Central memory CD4-positive, alpha-beta T cell (primary cell): ENCODE results near the gene PSRC1.
"Not testable (repeated sequence)": the region's sequence is repeated elsewhere in the genome, so short reads cannot be mapped to it uniquely, and the experiment has no call there.

Source experiments
- DNase-seq: peaks from one replicate; pipeline ENCODE4 v3.0.0; 2022
- total RNA-seq, 3 experiments: gene quantifications; one replicate each; lab custom pipeline; 2026; lab: John Stamatoyannopoulos, UW

Gene PSRC1
- 0.07 to 0.54 (median 0.19) reads per million in 3 experiments for total RNA-seq

DNA sequence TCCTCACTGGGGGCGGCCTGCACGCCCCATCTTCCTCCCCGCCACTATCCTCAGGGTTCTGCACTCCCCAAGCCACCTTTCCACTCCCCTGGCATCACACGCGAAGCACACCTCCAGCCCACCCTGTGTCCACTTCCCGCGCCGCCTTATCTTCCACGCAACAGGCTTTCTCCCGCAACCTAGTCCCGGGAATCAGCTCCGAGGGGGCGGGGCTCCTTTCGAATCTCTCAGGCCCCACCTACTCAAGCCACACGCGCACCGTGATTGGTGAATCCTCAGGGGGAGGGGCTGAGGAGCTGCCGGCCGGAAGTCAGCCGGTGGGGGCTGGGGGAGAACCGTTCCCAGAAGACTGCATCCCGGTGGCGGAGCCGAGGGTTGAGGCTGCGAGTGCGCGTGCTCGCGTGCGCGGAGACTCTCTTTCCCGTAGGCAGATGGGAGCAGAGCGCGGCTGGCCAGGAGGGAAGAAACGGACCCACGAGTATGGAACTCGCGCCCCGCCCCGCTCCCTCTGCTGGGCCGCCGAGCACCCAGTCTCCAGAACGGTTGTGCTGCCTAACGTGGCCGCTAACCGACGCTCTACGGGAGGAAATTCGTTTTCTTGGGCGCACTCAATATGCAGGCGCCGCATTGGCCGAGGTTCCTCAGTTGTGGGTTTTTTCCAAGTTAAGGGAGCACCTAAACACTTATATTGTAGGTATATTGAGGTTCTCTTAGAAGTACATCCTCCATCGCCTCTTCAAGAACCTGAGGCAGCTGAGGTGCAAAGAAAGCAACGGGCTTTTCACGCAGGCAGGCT lies at the start of gene PSRC1:
Gene PSRC1 (minus strand): TSS at position 194 of the 796 bp plus-strand sequence.
- peak; percentile 84 for DNase-seq

DNA sequence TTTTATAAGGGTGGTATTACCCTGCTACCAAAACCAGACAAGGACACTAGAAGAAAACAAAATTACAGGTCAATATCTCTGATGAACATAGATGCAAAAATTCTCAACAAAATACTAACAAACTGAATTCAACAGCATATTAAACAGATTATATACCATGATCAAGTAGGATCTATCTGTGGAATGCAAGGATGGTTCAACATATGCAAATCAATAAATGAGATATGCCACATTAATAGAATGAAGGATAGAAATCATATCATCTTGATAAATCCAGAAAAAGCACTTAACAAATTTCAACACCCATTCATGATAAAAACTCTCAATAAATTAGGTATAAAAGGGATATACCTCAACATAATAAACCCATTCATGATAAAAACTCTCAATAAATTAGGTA lies 48.2 kb upstream of the PSRC1 start:
- DNase-seq, result no peak

DNA sequence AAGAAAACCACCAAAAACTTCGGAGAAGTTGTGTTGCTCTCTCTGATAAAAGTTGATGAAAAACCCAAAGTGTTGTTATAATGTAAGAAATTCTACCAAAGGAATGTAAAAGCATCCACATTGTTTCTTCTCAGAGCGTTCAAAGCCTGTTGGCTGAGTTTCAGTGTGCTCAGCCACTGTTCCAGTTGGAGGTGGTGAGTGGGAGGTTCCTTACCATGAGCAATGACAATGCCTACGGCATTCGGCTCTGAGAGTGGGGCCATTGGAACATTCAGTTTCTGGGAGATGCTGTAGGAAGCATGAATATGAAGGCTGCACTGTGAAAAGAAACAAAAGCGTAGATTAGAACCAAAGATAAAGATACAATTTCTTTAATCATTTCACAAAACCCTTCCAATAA lies 44.3 kb upstream of the PSRC1 start:
- no peak for DNase-seq

DNA sequence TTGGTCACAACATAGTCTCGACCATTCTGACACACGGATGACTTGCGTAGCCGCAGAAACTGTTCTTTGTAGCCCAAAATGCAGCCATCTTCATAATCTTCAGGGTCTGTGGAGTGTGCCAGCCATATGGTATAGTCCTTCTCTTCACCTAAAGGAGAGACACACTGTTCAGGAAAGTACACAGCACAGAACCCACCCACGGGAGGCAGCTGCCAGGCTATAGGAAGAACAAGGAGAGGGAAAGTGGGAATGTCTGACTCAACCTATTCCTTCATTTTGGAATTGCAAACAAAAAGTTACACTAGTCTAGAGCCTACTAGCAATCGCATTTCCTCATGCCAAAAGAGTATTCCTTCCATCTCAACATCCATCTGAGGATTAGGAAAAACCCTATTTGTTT lies 40.0 kb upstream of the PSRC1 start:
- DNase-seq, result no peak

DNA sequence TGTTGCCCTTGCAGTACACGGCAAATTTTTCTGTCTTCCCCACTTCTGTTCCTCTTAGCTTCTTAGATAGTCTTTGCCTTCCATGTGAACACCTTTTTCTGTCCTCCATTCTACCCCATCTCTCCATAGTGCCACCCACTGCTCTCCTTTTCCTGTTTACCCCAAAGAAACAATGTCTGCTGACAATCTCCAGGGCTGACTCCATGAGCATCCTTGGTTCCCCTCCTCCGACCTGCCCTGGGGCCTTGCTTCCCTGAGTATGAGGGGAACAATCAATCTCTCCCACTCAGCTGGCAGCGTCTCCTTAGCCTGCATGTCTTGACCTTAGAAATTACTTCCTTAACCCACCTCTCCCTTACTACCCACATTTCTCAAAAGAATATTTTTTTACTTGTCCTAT lies 36.2 kb upstream of the PSRC1 start:
- DNase-seq, result no peak

DNA sequence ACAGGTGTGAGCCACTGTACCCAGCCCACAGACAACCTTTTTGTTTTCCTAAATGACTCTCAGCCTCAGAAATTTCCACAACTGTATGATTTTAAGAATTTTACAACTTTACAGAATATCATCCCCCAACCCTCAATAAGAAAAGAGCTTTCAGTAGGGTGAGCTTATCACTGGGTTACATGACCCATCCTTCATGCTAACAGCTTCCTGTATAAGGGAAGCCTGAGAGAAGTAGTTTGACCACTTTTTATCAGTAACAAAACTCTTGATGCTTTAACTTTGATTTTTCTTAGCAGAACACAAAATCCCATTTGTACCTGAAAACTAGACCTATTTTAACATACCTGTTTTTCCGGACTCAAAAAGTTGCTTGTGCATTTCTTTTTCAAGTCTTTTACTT lies 33.6 kb upstream of the PSRC1 start:
- no peak for DNase-seq

DNA sequence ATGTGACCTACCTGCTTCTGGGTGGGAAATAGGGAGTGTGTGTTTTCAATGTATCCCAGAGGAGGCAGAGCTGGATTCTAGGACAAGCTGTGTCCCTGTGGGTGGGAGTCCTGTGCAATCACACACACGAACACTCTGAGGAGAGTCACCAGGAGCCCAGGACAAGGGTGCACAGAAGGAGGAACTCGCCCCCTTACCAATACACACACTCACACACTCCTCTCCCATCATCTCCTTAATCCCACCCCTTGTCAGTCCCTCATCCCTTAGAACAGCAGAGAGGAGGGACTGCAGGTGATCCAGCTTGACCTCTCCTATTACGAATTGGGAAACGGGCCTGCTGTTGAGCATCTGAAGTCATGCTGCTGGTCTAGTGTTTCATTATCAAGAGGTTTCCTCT lies 32.3 kb upstream of the PSRC1 start:
- DNase-seq, result no peak

DNA sequence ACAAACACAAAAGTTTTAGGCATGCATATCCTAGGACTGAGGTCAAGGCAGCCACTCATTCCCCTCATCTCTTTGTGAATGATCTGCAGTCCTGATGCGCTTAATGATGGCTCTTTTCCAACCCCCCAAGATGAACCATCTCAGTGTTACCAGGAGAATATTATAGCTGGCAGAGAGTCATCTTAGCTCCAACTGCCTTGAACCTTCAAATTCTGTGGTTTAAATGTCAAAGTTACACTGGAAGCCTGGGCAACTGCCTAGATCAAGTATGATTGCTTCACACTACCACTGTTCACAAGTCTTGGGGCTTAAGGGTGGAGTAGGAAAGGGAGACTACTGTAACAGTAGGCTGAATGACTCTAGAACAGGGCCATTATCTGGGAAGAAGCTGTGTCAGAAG lies 31.9 kb upstream of the PSRC1 start:
- no peak for DNase-seq

DNA sequence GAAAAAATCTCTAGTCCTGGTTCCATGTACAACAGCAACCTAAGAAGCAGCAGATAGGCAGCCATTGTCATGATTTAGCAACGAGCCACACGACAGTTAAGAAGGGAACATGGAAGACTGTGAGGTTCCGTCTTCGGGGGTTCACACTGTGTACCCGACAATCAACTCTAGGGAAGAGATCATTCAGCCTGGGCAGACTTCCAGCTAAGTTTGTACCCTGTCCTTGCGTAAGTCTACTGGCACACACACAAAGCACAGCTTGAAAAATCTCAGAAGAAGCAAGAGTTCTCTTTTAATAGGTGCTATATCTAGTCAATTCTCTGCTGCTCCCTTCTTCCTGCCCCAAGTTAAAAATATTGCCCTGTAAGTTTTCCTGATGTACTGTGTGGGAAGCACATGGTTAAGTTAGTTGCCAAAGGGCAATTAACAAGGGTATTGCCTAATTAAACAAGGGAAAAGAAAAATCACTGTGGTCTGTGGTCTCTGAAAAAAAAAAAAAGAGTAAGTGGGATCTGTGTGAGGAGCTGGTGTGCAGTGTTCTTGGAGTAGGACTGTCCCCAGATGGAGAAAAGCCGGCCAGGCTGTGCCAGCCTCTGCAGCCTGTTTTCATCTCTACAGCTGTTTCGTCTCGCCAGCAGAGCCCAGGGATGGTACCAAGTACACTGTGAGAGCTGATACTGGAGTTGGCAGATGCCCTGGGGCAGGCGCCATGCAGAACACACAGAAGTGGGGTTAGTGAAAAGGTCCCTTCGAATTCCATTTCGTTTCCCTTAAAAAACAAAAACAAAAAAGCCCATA lies 30.2 kb upstream of the PSRC1 start:
- DNase-seq, result no peak

DNA sequence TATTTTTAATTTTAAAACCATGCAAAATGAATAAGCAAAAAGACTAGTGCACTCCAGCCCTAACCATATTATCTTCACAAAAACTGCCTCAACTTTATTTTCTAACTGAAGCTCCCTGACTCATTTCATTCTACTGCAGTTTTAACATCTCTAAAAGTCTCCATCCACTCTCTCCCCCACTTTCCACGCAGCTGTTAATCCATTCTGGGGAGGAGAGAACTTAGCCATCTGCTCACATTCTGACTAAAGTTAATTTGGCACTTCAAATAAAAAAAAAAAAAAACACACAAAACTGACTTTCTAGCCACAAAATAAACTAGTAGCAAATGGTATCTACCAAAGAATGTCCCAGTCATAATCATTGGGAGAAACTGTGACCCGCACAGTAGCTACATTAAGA lies 29.3 kb upstream of the PSRC1 start:
- no peak for DNase-seq

DNA sequence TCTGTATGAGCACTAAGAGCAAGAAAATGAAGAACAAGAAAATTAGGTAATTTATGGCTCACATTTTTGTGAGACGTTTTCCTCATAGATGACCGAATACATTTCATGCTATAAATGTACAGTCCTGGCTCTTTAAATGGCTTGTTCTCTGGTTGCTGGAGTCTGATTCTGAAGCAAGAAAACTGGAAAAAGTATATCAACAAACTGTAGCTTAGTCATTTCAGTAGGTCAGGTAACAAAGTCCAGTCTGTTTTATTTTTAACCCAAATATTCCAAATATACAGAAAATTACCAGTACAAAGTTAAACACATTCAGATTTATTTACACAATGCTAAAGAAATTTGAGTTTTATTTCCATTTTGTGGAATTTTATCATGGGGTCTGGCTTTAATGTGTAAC lies 26.4 kb upstream of the PSRC1 start:
- DNase-seq, result no peak

DNA sequence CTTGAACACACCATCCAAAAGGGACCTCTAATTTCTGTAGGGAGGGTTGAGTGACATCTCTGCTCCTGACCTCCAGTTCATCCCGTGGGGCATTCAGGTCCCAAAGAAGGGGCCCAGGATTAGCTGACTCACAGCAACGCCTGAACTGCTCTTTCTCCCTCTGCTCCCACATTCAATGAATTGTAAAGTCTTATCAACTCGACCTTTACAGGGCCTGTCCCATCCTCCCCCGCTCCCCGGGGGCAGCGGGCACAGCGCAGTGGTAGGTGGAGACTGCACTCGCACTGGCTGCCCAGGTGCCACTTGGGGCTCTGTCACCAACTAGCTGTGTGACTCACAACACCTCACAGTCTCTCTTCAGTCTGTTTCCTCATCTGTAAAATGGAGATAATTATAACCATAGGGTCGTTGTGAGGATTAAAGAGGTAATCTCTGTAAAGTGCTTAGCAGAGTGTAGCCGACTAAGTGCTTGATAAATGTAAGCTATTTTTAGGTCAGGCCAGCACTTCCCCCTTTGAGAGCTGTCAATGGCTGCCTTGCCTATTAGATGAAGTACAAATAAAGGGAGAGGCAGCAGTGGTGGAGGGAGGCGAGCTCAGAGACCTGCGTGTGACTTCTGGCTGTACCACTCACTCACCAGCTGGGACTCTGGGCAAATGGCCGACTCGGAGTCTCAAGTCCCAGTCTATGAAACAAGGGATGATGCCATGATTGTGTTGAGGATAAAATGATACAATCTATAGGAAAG lies 24.5 kb upstream of the PSRC1 start:
- no peak for DNase-seq

DNA sequence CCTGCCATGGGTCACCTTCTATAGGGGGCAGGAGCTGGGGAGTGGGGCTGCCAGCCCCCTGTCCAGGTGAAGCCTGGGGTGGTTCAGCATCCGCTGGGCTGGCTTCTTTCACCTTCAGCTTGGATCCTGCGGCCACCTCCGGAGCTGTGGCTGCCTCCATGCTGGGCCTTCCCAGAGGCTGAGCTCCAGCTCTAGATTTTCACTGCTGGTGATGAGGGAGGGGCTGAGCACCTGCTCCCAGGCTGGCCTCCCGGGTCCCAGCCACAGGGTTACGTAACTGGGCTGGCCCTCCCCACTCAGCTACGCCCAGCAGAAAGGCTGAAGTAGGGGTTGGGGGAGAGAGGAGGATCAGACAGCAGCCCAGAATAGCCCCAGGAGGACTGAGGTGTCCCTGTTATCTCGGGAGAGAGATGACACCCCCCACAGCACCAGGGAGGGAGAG lies 23.9 kb upstream of the PSRC1 start, which contains the start of gene MYBPHL:
Gene MYBPHL (minus strand): TSS at position 180 of the 442 bp plus-strand sequence. CDS start 20 bp downstream, at position 160.
- no peak for DNase-seq

DNA sequence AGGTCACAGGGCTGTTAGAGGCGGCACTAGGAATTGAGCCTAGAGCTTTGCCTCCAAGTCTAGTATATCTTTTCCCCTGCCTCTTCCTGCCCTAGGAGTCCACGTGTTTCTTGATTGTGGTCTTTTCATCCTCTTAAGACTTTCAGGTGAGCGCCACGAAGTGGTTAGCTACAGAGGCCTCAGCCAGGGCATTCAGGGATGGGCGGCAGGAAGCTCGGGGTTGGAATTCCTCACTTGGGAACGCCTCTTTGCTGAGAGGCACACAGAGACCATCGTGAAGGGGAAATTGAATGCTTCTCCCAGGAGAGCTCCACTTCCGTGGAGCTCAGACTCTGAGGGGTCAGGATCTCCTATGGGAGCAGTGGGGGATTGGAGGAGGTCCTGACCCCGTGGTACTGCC lies 23.0 kb upstream of the PSRC1 start:
- DNase-seq, result not testable (repeated sequence)

DNA sequence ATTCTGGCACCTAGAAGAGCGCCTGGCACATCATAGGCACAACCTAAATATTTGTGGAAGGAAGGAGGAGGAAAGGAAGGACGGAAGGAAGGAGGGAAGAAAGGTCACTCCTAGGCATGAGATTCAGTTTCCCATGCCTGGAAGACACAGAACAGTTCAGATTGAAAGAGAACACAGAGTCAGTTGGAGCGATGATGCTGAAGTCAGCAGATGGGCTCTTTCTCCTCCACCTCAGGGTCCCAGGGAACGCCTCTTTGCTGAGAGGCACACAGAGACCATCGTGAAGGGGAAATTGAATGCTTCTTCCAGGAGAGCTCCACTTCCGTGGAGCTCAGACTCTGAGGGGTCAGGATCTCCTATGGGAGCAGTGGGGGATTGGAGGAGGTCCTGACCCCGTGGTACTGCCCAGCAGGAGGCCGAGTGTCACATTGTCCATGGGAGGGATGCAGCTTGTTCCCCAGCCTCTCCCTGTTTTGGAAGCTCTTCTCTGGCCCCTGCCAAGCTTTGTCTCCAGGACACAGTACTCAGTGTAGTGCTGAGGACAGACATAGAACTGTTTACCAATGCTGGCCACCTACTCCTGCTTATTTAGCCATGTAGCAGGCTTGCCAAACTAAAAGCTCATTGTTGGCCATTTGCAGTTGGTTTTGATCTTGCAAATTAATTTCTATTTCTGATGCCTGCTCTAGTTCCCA lies 21.4 kb upstream of the PSRC1 start:
- no peak for DNase-seq

DNA sequence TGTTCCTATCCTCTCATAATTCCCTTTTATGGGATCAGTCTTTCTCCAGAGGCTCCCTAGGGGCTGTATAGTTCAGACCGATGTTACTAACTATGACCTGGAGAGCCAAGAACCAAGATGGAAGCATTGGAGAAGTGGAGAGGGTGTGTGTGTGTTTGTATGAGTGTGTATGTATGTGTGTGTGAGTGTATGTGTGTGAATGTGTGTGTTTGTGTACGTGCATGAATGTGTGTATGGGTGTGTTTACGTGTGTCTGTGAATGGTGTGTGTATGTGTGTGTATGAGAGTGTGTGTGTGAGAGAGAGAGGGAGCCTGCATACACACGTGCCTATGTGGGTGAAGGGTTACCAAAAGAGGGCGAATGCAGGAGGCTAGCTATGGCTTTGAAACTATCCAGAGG lies 18.9 kb upstream of the PSRC1 start:
- no peak for DNase-seq

DNA sequence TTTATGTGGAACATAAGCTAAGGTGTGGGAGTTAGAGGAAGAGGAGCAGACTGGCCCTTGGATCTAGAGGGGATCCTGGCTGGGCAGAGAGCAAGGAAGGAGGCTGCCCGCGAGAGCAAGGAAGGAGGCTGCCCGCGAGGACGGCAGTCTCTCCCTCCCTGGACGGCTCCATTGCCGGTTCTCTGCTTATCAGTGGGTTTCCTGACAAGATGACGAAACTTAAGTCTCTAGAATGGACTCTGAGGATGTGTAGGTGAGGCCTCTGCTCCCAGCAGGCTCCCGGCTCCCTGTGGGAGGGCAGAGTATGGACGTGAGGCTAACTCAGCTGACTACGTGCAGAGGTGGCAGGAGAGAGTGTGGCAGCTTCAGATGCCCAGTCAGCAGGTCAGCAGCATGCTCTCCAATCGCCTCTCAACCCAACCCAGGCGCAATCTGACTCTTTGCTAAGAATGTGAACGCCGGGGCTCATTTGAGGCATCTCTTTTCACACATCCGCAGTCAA lies 17.8 kb upstream of the PSRC1 start:
- DNase-seq, result no peak

DNA sequence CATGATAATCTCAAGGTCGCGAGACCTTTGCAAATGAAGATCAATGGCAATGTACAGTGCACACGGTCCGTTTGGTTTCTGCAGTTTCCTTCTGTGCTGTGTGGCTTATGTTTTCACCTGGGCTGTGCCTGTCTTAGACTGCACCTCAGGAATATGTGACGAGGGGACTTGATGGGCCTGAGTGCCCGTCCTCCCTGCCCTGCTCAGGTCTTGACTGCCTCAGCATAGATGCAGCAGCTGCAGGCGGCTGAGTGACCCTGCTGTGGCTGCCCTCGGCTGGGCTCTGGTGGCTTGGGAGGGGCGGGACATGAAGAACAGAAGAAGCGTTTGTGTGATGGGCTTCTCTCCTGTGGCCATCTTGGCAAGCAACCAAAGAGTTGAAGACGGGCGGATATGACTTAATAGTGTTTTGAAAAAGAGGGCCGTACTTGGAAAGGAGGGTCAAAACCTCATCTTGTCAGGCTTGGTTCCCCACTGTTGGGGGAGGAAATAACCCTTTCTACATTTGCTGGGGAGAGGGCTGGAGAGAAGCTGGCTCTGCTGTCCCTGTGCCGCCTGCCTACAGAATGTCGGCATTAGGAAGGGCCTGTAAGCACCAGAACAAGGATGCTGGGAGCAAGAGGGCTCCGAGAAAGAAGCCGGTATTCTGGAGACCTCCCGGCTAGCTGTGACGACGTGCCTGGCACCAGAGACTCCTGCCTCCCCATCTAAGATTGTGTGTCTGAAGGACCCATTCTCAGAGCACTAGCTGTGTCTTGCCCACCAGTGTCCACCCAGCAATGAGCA lies 16.8 kb upstream of the PSRC1 start:
- no peak for DNase-seq

DNA sequence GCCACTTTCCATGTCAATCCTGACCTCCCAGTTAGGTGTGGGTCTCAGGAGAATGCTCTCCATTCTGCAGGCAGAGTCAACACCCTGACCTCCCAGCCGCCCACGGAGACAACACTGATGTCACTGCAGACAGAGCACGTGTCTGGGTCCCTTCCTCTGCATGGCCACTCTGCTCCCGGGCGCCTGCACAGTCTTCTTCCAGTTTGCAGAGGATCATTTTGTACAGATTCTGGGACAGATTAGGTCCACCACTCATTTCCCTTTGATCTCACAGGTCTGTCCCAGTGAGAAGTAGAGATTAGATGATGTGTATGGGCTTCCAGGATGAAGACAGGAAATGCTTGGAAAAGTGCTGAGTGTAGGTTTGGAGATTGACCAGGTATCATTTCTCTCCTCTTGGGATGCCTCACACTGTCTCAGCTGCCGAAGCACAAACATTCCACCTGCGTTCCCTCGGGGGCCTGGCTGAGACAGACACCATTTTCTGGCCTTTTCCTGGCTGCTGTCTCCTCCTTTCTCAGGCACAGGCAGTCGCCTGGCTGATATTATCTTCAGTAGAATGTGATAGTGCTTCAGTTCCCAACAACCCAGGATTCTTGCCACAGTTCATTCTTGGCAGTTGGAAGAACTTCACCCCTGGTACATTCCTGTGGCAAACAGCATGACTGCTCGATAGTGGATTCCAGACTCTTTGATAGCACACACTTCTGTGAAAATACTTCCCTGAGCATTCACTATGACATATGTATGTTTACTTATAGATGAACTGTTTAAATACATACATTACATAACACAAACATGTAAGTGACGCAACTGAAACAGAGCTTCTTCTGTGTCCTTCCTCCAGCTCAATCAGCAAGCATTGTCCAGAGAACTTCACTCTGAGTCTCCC lies 16.0 kb upstream of the PSRC1 start:
- DNase-seq, result no peak

DNA sequence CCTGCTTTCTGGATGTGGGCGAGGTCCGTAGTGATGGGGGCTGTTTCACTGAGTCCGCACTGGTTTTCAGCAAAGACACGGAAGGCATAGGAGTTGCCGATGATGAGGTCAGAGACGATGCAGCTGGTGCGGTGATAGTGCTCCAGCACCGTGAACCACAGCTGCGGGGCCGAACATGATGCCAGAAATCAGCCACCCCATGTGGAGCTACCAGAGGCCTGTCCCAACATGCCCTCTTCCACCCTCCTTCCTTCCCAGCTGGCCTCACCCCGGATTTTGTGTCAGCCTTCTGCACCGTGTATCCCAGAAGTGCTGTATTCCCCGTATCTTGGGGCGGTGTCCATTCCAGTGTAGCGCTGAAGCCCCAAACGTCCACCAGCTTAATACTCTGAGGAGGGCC lies 13.8 kb upstream of the PSRC1 start:
- no peak for DNase-seq
